ENCODE results near the gene NRXN3.

NRXN3 gene

DNA sequence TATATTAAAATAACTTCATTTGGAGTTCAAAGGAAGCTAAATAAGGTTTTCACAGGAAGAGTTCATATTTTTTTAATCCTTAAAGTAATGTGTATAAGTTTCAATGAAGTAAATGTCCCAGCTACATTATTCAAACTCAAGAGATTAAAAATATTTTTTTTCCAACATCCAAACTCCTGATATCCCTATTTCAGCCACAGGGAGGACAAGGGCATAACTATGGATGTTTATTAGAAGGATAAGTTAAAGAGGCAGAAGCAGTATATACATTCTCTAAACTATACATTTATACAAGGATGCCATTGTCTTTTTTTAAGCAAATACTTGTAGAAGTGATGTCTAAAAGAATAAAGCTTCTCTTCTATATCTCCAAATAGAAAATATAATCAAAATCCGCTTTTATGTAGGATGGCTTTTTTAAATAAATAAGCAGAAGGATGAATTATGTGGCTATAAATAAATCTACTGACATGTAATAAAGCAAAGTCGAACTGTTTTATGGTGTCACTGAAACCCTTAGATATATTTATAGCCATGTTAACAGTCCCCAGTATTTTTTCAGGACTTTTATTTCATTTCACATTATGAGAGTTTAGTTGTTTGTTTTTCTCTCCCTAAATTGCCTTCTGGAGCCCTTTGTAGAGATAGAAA, 1104.6 kb downstream of the NRXN3 start:
- no peaks in the 10 kb centered on the region for H4K20me1 ChIP-seq (ENCODE audit: insufficient read depth, low read length)
- no peaks in the 10 kb centered on the region for H3K4me1 ChIP-seq (ENCODE audit: insufficient read depth, low read length, severe bottlenecking)
- H3K4me3 ChIP-seq (ENCODE audit: low read depth, low read length, poor library complexity, severe bottlenecking) = no peak overlapping the region
- H3K79me2 ChIP-seq (ENCODE audit: insufficient read depth, low read length) = no peaks in the 10 kb centered on the region
- no peak overlapping the region for H2AFZ ChIP-seq (ENCODE audit: low read length)
- no peaks in the 10 kb centered on the region for H3K9me3 ChIP-seq (ENCODE audit: low read length)
- no peak overlapping the region for H3K27ac ChIP-seq (ENCODE audit: low read depth, low read length, poor library complexity, severe bottlenecking)
- no peaks in the 10 kb centered on the region for H3F3A ChIP-seq (ENCODE audit: insufficient read depth, low read length)
- no peaks in the 10 kb centered on the region for H3K36me3 ChIP-seq (ENCODE audit: insufficient read depth, low read length)
- H3K4me2 ChIP-seq (ENCODE audit: low read length) = no peak overlapping the region
- H3K9ac ChIP-seq (ENCODE audit: low read length) = no peak overlapping the region
- TF ChIP-seq EZH2 (IDR thresholded peaks at IDR 0.05; ENCODE audit: borderline replicate concordance, low read length) (no peak), CTCF (IDR thresholded peaks at IDR 0.05; ENCODE audit: low read length) (no peak)
- no peaks in the 10 kb centered on the region for H3K9me2 ChIP-seq (ENCODE audit: low read depth, low read length)
- no peaks in the 10 kb centered on the region for H3K27me3 ChIP-seq (ENCODE audit: insufficient read depth, low read length)

GRCh38 chr14:79275292-79275655, 1105.1 kb downstream of the NRXN3 start:
- no peaks in the 10 kb centered on the region for H3K4me1 ChIP-seq (ENCODE audit: insufficient read depth, low read length, severe bottlenecking)

GRCh38 chr14:79278286-79278797, 1108.2 kb downstream of the NRXN3 start:
- no peak overlapping the region for H3K4me2 ChIP-seq (ENCODE audit: low read length)
- no peaks in the 10 kb centered on the region for H4K20me1 ChIP-seq (ENCODE audit: insufficient read depth, low read length)
- no peaks in the 10 kb centered on the region for H3F3A ChIP-seq (ENCODE audit: insufficient read depth, low read length)
- H3K9me3 ChIP-seq (ENCODE audit: low read length) = no peaks in the 10 kb centered on the region
- TF ChIP-seq EZH2 (IDR thresholded peaks at IDR 0.05; ENCODE audit: borderline replicate concordance, low read length) = no peak
- H2AFZ ChIP-seq (ENCODE audit: low read length) = no peak overlapping the region
- H3K27ac ChIP-seq (ENCODE audit: low read depth, low read length, poor library complexity, severe bottlenecking) = no peak overlapping the region
- H3K4me3 ChIP-seq (ENCODE audit: low read depth, low read length, poor library complexity, severe bottlenecking) = no peak overlapping the region
- no peaks in the 10 kb centered on the region for H3K36me3 ChIP-seq (ENCODE audit: insufficient read depth, low read length)
- H3K79me2 ChIP-seq (ENCODE audit: insufficient read depth, low read length) = no peaks in the 10 kb centered on the region
- H3K9ac ChIP-seq (ENCODE audit: low read length) = no peak overlapping the region
- no peaks in the 10 kb centered on the region for H3K27me3 ChIP-seq (ENCODE audit: insufficient read depth, low read length)
- no peaks in the 10 kb centered on the region for H3K4me1 ChIP-seq (ENCODE audit: insufficient read depth, low read length, severe bottlenecking)
- H3K9me2 ChIP-seq (ENCODE audit: low read depth, low read length) = no peaks in the 10 kb centered on the region

More at GRCh38 chr14:79275292-79275655, 1105.1 kb downstream of the NRXN3 start:
- Histone ChIP-seq H3K4me3 (ENCODE audit: low read depth, low read length, poor library complexity, severe bottlenecking) (no peak overlapping the region), H3K27ac (ENCODE audit: low read depth, low read length, poor library complexity, severe bottlenecking) (no peak overlapping the region), H4K20me1 (ENCODE audit: insufficient read depth, low read length) (no peaks in the 10 kb centered on the region), H3K4me2 (ENCODE audit: low read length) (no peak overlapping the region), H3K9me2 (ENCODE audit: low read depth, low read length) (no peaks in the 10 kb centered on the region), H3K27me3 (ENCODE audit: insufficient read depth, low read length) (no peaks in the 10 kb centered on the region), H3K9me3 (ENCODE audit: low read length) (no peaks in the 10 kb centered on the region), H2AFZ (ENCODE audit: low read length) (no peak overlapping the region), H3K9ac (ENCODE audit: low read length) (no peak overlapping the region), H3F3A (ENCODE audit: insufficient read depth, low read length) (no peaks in the 10 kb centered on the region), H3K79me2 (ENCODE audit: insufficient read depth, low read length) (no peaks in the 10 kb centered on the region), H3K36me3 (ENCODE audit: insufficient read depth, low read length) (no peaks in the 10 kb centered on the region)
- TF ChIP-seq CTCF (IDR thresholded peaks at IDR 0.05; ENCODE audit: low read length) (no peak), EZH2 (IDR thresholded peaks at IDR 0.05; ENCODE audit: borderline replicate concordance, low read length) (no peak)

Data from OCI-LY1 (cell line).